ENCODE data around the gene PALLD.
A peak's percentile ranks its signal among the peaks of the same experiment; 100 is the strongest.
"Not testable (repeated sequence)": the region's sequence is repeated elsewhere in the genome, so short reads cannot be mapped to it uniquely, and the experiment has no call there.

Gene PALLD

GRCh38 chr4:168491563-168491962, 5.3 kb upstream of the PALLD start:
- no peak for DNase-seq (ENCODE audit: low spot score)

GRCh38 chr4:168498251-168498650, 1.4 kb downstream of the PALLD start:
- no peak for DNase-seq (ENCODE audit: low spot score)

- DNase-seq (ENCODE audit: low spot score) = no peak
Measured at GRCh38 chr4:168499241-168499640, 2.4 kb downstream of the PALLD start.

GRCh38 chr4:168501407-168501806, 4.6 kb downstream of the PALLD start:
- no peak for DNase-seq (ENCODE audit: low spot score)

- no peak for DNase-seq (ENCODE audit: low spot score)
Measured at GRCh38 chr4:168502861-168503260, 6.0 kb downstream of the PALLD start.

GRCh38 chr4:168503652-168504362, 7.0 kb downstream of the PALLD start:
- no peak for DNase-seq (ENCODE audit: low spot score)

- no peak for DNase-seq (ENCODE audit: low spot score)
Measured at GRCh38 chr4:168504526-168504925, 7.7 kb downstream of the PALLD start.

- no peak for DNase-seq (ENCODE audit: low spot score)
Measured at GRCh38 chr4:168506014-168506413, 9.2 kb downstream of the PALLD start.

GRCh38 chr4:168507178-168507815, 10.4 kb downstream of the PALLD start:
- no peak for DNase-seq (ENCODE audit: low spot score)

GRCh38 chr4:168508683-168509082, 11.8 kb downstream of the PALLD start:
- no peak for DNase-seq (ENCODE audit: low spot score)

- DNase-seq (ENCODE audit: low spot score) = no peak
Measured at GRCh38 chr4:168509786-168510185, 12.9 kb downstream of the PALLD start.

- DNase-seq (ENCODE audit: low spot score) = no peak
Measured at GRCh38 chr4:168511780-168512489, 15.1 kb downstream of the PALLD start.

- DNase-seq (ENCODE audit: low spot score) = not testable (repeated sequence)
Measured at GRCh38 chr4:168513826-168514225, 17.0 kb downstream of the PALLD start.

- peak; percentile 27 for DNase-seq (ENCODE audit: low spot score)
Measured at GRCh38 chr4:168514249-168514852, 17.5 kb downstream of the PALLD start.

- DNase-seq (ENCODE audit: low spot score) = no peak
Measured at GRCh38 chr4:168515222-168516011, 18.6 kb downstream of the PALLD start.

GRCh38 chr4:168516841-168517240, 20.0 kb downstream of the PALLD start:
- DNase-seq (ENCODE audit: low spot score) = no peak

- no peak for DNase-seq (ENCODE audit: low spot score)
Measured at GRCh38 chr4:168519576-168519975, 22.7 kb downstream of the PALLD start.

GRCh38 chr4:168521721-168522120, 24.9 kb downstream of the PALLD start:
- peak; percentile 40 for DNase-seq (ENCODE audit: low spot score)

- DNase-seq (ENCODE audit: low spot score) = peak; percentile 28
Measured at GRCh38 chr4:168522356-168522755, 25.5 kb downstream of the PALLD start.

- no peak for DNase-seq (ENCODE audit: low spot score)
Measured at GRCh38 chr4:168522829-168523489, 26.1 kb downstream of the PALLD start.

GRCh38 chr4:168524006-168524405, 27.2 kb downstream of the PALLD start:
- no peak for DNase-seq (ENCODE audit: low spot score)

Data from COLO829 (cell line).